ENCODE data around the gene TRIM69.

TRIM69 gene

GRCh38 chr15:44710236-44711095 lies 25.9 kb upstream of the TRIM69 start:
- H3K27me3 ChIP-seq (ENCODE audit: insufficient read depth, low read length): peaks cover 17% of the 10 kb centered on the region
- H3K9ac ChIP-seq (ENCODE audit: low read depth, low read length): peak overlapping the region; percentile 80; the same call in 1 of the 2 replicates
- H3K36me3 ChIP-seq (ENCODE audit: insufficient read depth, low read depth, low read length): peaks cover 2% of the 10 kb centered on the region; the same call in 1 of the 2 replicates
- H3K9me3 ChIP-seq (ENCODE audit: insufficient read depth, low read depth, low read length): no peaks in the 10 kb centered on the region
- H3K4me1 ChIP-seq (ENCODE audit: insufficient read depth, low read length): peaks cover 5% of the 10 kb centered on the region; the same call in 1 of the 2 replicates
- H3K27ac ChIP-seq (ENCODE audit: low read length): no peak overlapping the region
- peak overlapping the region; percentile 87 for H3K4me3 ChIP-seq (ENCODE audit: low read length)

DNA sequence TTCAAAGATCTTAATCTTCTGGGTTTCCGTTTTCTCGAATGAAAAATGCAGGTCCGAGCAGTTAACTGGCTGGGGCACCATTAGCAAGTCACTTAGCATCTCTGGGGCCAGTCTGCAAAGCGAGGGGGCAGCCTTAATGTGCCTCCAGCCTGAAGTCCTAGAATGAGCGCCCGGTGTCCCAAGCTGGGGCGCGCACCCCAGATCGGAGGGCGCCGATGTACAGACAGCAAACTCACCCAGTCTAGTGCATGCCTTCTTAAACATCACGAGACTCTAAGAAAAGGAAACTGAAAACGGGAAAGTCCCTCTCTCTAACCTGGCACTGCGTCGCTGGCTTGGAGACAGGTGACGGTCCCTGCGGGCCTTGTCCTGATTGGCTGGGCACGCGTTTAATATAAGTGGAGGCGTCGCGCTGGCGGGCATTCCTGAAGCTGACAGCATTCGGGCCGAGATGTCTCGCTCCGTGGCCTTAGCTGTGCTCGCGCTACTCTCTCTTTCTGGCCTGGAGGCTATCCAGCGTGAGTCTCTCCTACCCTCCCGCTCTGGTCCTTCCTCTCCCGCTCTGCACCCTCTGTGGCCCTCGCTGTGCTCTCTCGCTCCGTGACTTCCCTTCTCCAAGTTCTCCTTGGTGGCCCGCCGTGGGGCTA lies 25.1 kb upstream of the TRIM69 start, which contains the start of the genes B2M and PATL2:
TSS of gene B2M (plus strand) at position 422 of the 647 bp plus-strand sequence. CDS start at position 452, 30 bp downstream.
TSS of gene PATL2 (minus strand) at position 228 of the 647 bp plus-strand sequence. CDS start 34,833 bp downstream, outside the sequence.
- H3K9ac ChIP-seq (ENCODE audit: low read depth, low read length): peak within 1 kb of the TSS; percentile 80
- H3K9me3 ChIP-seq (ENCODE audit: insufficient read depth, low read depth, low read length): no peaks in the 10 kb centered on the region
- peaks cover 9% of the 10 kb centered on the region for H3K36me3 ChIP-seq (ENCODE audit: insufficient read depth, low read depth, low read length)
- H3K27ac ChIP-seq (ENCODE audit: low read length): no peak within 1 kb of the TSS
- peak within 1 kb of the TSS; percentile 87 for H3K4me3 ChIP-seq (ENCODE audit: low read length)
- peaks cover 17% of the 10 kb centered on the region for H3K27me3 ChIP-seq (ENCODE audit: insufficient read depth, low read length)
- H3K4me1 ChIP-seq (ENCODE audit: insufficient read depth, low read length): peaks cover 5% of the 10 kb centered on the region; the same call in 1 of the 2 replicates

DNA sequence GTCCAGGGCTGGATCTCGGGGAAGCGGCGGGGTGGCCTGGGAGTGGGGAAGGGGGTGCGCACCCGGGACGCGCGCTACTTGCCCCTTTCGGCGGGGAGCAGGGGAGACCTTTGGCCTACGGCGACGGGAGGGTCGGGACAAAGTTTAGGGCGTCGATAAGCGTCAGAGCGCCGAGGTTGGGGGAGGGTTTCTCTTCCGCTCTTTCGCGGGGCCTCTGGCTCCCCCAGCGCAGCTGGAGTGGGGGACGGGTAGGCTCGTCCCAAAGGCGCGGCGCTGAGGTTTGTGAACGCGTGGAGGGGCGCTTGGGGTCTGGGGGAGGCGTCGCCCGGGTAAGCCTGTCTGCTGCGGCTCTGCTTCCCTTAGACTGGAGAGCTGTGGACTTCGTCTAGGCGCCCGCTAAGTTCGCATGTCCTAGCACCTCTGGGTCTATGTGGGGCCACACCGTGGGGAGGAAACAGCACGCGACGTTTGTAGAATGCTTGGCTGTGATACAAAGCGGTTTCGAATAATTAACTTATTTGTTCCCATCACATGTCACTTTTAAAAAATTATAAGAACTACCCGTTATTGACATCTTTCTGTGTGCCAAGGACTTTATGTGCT lies 24.5 kb upstream of the TRIM69 start:
- H3K4me3 ChIP-seq (ENCODE audit: low read length): peak overlapping the region; percentile 87
- H3K36me3 ChIP-seq (ENCODE audit: insufficient read depth, low read depth, low read length): peaks cover 16% of the 10 kb centered on the region
- H3K9ac ChIP-seq (ENCODE audit: low read depth, low read length): peak overlapping the region; percentile 80
- no peak overlapping the region for H3K27ac ChIP-seq (ENCODE audit: low read length)
- no peaks in the 10 kb centered on the region for H3K9me3 ChIP-seq (ENCODE audit: insufficient read depth, low read depth, low read length)
- peaks cover 5% of the 10 kb centered on the region; the same call in 1 of the 2 replicates for H3K4me1 ChIP-seq (ENCODE audit: insufficient read depth, low read length)
- H3K27me3 ChIP-seq (ENCODE audit: insufficient read depth, low read length): peaks cover 17% of the 10 kb centered on the region

GRCh38 chr15:44712346-44713005 lies 23.9 kb upstream of the TRIM69 start:
- Histone ChIP-seq H3K9me3 (ENCODE audit: insufficient read depth, low read depth, low read length) (no peaks in the 10 kb centered on the region), H3K27ac (ENCODE audit: low read length) (no peak overlapping the region), H3K9ac (ENCODE audit: low read depth, low read length) (peak overlapping the region; percentile 80; the same call in 1 of the 2 replicates), H3K27me3 (ENCODE audit: insufficient read depth, low read length) (peaks cover 17% of the 10 kb centered on the region), H3K4me1 (ENCODE audit: insufficient read depth, low read length) (peaks cover 5% of the 10 kb centered on the region; the same call in 1 of the 2 replicates), H3K36me3 (ENCODE audit: insufficient read depth, low read depth, low read length) (peaks cover 22% of the 10 kb centered on the region), H3K4me3 (ENCODE audit: low read length) (peak overlapping the region; percentile 87)

- Histone ChIP-seq H3K9me3 (ENCODE audit: insufficient read depth, low read depth, low read length) (no peaks in the 10 kb centered on the region), H3K27ac (ENCODE audit: low read length) (no peak overlapping the region), H3K4me3 (ENCODE audit: low read length) (no peak overlapping the region), H3K27me3 (ENCODE audit: insufficient read depth, low read length) (peaks cover 17% of the 10 kb centered on the region), H3K9ac (ENCODE audit: low read depth, low read length) (no peak overlapping the region), H3K36me3 (ENCODE audit: insufficient read depth, low read depth, low read length) (peaks cover 28% of the 10 kb centered on the region), H3K4me1 (ENCODE audit: insufficient read depth, low read length) (peaks cover 5% of the 10 kb centered on the region; the same call in 1 of the 2 replicates)
Measured at GRCh38 chr15:44713006-44713966, 23.0 kb upstream of the TRIM69 start.

DNA sequence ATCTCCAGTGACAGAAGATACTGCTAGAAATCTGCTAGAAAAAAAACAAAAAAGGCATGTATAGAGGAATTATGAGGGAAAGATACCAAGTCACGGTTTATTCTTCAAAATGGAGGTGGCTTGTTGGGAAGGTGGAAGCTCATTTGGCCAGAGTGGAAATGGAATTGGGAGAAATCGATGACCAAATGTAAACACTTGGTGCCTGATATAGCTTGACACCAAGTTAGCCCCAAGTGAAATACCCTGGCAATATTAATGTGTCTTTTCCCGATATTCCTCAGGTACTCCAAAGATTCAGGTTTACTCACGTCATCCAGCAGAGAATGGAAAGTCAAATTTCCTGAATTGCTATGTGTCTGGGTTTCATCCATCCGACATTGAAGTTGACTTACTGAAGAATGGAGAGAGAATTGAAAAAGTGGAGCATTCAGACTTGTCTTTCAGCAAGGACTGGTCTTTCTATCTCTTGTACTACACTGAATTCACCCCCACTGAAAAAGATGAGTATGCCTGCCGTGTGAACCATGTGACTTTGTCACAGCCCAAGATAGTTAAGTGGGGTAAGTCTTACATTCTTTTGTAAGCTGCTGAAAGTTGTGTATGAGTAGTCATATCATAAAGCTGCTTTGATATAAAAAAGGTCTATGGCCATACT lies 21.1 kb upstream of the TRIM69 start:
- Histone ChIP-seq H3K27ac (ENCODE audit: low read length) (no peak overlapping the region), H3K9me3 (ENCODE audit: insufficient read depth, low read depth, low read length) (no peaks in the 10 kb centered on the region), H3K36me3 (ENCODE audit: insufficient read depth, low read depth, low read length) (peaks cover 28% of the 10 kb centered on the region), H3K4me3 (ENCODE audit: low read length) (no peak overlapping the region), H3K4me1 (ENCODE audit: insufficient read depth, low read length) (peaks cover 5% of the 10 kb centered on the region; the same call in 1 of the 2 replicates), H3K27me3 (ENCODE audit: insufficient read depth, low read length) (peaks cover 17% of the 10 kb centered on the region), H3K9ac (ENCODE audit: low read depth, low read length) (no peak overlapping the region)

DNA sequence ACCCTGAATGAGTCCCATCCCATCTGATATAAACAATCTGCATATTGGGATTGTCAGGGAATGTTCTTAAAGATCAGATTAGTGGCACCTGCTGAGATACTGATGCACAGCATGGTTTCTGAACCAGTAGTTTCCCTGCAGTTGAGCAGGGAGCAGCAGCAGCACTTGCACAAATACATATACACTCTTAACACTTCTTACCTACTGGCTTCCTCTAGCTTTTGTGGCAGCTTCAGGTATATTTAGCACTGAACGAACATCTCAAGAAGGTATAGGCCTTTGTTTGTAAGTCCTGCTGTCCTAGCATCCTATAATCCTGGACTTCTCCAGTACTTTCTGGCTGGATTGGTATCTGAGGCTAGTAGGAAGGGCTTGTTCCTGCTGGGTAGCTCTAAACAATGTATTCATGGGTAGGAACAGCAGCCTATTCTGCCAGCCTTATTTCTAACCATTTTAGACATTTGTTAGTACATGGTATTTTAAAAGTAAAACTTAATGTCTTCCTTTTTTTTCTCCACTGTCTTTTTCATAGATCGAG lies 20.5 kb upstream of the TRIM69 start:
- Histone ChIP-seq H3K4me3 (ENCODE audit: low read length) (no peak overlapping the region), H3K27me3 (ENCODE audit: insufficient read depth, low read length) (peaks cover 17% of the 10 kb centered on the region), H3K9me3 (ENCODE audit: insufficient read depth, low read depth, low read length) (no peaks in the 10 kb centered on the region), H3K36me3 (ENCODE audit: insufficient read depth, low read depth, low read length) (peaks cover 28% of the 10 kb centered on the region), H3K9ac (ENCODE audit: low read depth, low read length) (no peak overlapping the region), H3K4me1 (ENCODE audit: insufficient read depth, low read length) (peaks cover 5% of the 10 kb centered on the region; the same call in 1 of the 2 replicates), H3K27ac (ENCODE audit: low read length) (no peak overlapping the region)

DNA sequence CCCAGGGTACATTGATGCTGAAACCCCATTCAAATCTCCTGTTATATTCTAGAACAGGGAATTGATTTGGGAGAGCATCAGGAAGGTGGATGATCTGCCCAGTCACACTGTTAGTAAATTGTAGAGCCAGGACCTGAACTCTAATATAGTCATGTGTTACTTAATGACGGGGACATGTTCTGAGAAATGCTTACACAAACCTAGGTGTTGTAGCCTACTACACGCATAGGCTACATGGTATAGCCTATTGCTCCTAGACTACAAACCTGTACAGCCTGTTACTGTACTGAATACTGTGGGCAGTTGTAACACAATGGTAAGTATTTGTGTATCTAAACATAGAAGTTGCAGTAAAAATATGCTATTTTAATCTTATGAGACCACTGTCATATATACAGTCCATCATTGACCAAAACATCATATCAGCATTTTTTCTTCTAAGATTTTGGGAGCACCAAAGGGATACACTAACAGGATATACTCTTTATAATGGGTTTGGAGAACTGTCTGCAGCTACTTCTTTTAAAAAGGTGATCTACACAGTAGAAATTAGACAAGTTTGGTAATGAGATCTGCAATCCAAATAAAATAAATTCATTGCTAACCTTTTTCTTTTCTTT lies 19.2 kb upstream of the TRIM69 start:
- H3K9ac ChIP-seq (ENCODE audit: low read depth, low read length): no peak overlapping the region
- H3K4me3 ChIP-seq (ENCODE audit: low read length): no peak overlapping the region
- H3K9me3 ChIP-seq (ENCODE audit: insufficient read depth, low read depth, low read length): no peaks in the 10 kb centered on the region
- peaks cover 10% of the 10 kb centered on the region for H3K27me3 ChIP-seq (ENCODE audit: insufficient read depth, low read length)
- no peak overlapping the region for H3K27ac ChIP-seq (ENCODE audit: low read length)
- peaks cover 4% of the 10 kb centered on the region; the same call in 1 of the 2 replicates for H3K4me1 ChIP-seq (ENCODE audit: insufficient read depth, low read length)
- H3K36me3 ChIP-seq (ENCODE audit: insufficient read depth, low read depth, low read length): peaks cover 28% of the 10 kb centered on the region

GRCh38 chr15:44718180-44718926 lies 18.0 kb upstream of the TRIM69 start:
- H3K36me3 ChIP-seq (ENCODE audit: insufficient read depth, low read depth, low read length): peaks cover 28% of the 10 kb centered on the region
- H3K9ac ChIP-seq (ENCODE audit: low read depth, low read length): no peak overlapping the region
- no peaks in the 10 kb centered on the region for H3K9me3 ChIP-seq (ENCODE audit: insufficient read depth, low read depth, low read length)
- H3K27ac ChIP-seq (ENCODE audit: low read length): no peak overlapping the region
- no peaks in the 10 kb centered on the region for H3K4me1 ChIP-seq (ENCODE audit: insufficient read depth, low read length)
- H3K4me3 ChIP-seq (ENCODE audit: low read length): no peak overlapping the region
- H3K27me3 ChIP-seq (ENCODE audit: insufficient read depth, low read length): no peaks in the 10 kb centered on the region; the same call in 1 of the 2 replicates
